Activated T-cell treated with anti-CD3 and anti-CD28 coated beads, Interleukin-2, amount 50 U/mL, for 1 hour (primary cell): ENCODE data around the gene USP33.
A peak's percentile ranks its signal among the peaks of the same experiment; 100 is the strongest.
"Not testable (repeated sequence)": the region's sequence is repeated elsewhere in the genome, so short reads cannot be mapped to it uniquely, and the experiment has no call there.

Source experiments
- DNase-seq: peaks from one replicate; pipeline ENCODE4 v3.0.0-alpha.2; 2020

USP33 gene

GRCh38 chr1:77732090-77732489 is 27.6 kb downstream of the USP33 start:
- DNase-seq, result no peak

GRCh38 chr1:77725706-77726105 is 33.9 kb downstream of the USP33 start:
- DNase-seq, result no peak

- no peak for DNase-seq
Measured at GRCh38 chr1:77718181-77718580, 41.5 kb downstream of the USP33 start.

- no peak for DNase-seq
Measured at GRCh38 chr1:77716065-77716464, 43.6 kb downstream of the USP33 start.

- DNase-seq, result no peak
Measured at GRCh38 chr1:77709727-77710126, 49.9 kb downstream of the USP33 start.

- no peak for DNase-seq
Measured at GRCh38 chr1:77706321-77706720, 53.3 kb downstream of the USP33 start.

GRCh38 chr1:77704736-77705135 is 54.9 kb downstream of the USP33 start:
- no peak for DNase-seq

GRCh38 chr1:77699673-77700072 is 60.0 kb downstream of the USP33 start:
- DNase-seq, result not testable (repeated sequence)

GRCh38 chr1:77697441-77697840 is 62.2 kb downstream of the USP33 start:
- no peak for DNase-seq

GRCh38 chr1:77688939-77689338 is 70.7 kb downstream of the USP33 start:
- DNase-seq, result no peak

- DNase-seq, result no peak
Measured at GRCh38 chr1:77687519-77687906, 72.1 kb downstream of the USP33 start.

GRCh38 chr1:77686796-77687518 is 72.7 kb downstream of the USP33 start:
- no peak for DNase-seq

GRCh38 chr1:77683160-77684148 is 76.2 kb downstream of the USP33 start:
- peak; percentile 91 for DNase-seq

GRCh38 chr1:77682460-77683159 is 77.0 kb downstream of the USP33 start, which contains the start of gene ZZZ3:
Gene ZZZ3, minus strand, starts transcription at chr1:77682658. Its CDS starts 49,304 bp downstream, at chr1:77633354.
- peak; percentile 92 for DNase-seq

GRCh38 chr1:77680173-77680572 is 79.5 kb downstream of the USP33 start:
- no peak for DNase-seq

GRCh38 chr1:77678660-77679610 is 80.7 kb downstream of the USP33 start:
- DNase-seq, result no peak

GRCh38 chr1:77674807-77675206 is 84.8 kb downstream of the USP33 start:
- not testable (repeated sequence) for DNase-seq

GRCh38 chr1:77673716-77674355 is 85.8 kb downstream of the USP33 start:
- DNase-seq, result no peak

- no peak for DNase-seq
Measured at GRCh38 chr1:77673030-77673429, 86.6 kb downstream of the USP33 start.

GRCh38 chr1:77672374-77672773 is 87.3 kb downstream of the USP33 start:
- no peak for DNase-seq

GRCh38 chr1:77671836-77672235 is 87.8 kb downstream of the USP33 start:
- DNase-seq, result no peak
